Gastrocnemius medialis (tissue), 4 donors: ENCODE measurements around the gene DDT.
"Not testable (repeated sequence)": the region's sequence is repeated elsewhere in the genome, so short reads cannot be mapped to it uniquely, and the experiment has no call there.

Experiments
- CTCF ChIP-seq, 5 experiments: fragments of 450-650 bp in 3 of 5; fragments of 200-600 bp in 2 of 5; sonication (generic) in 2 of 5; IDR thresholded peaks in 4 of 5; conservative IDR thresholded peaks in 1 of 5; 1 replicate in 4 of 5; 2 replicates in 1 of 5; pipeline ENCODE4 v1.5.1; 2016 to 2019; ENCODE audit warnings: antibody characterized with exemption in 5 of 5, mild to moderate bottlenecking in 3 of 5, moderate library complexity in 3 of 5
- POLR2A ChIP-seq, 2 donors: fragments of 450-650 bp; IDR thresholded peaks; one replicate each; pipeline ENCODE4 v1.6.1; 2017; ENCODE audit warnings: antibody characterized with exemption in 2 of 2, mild to moderate bottlenecking in 2 of 2, moderate library complexity in 2 of 2

- TF ChIP-seq CTCF (IDR thresholded peaks at IDR 0.05 in 4 of 5, conservative IDR thresholded peaks at IDR 0.05 in 1 of 5); POLR2A (IDR thresholded peaks at IDR 0.05): not testable (repeated sequence)
Observed at GRCh38 chr22:23954193-23954990, 19.8 kb downstream of the DDT start.
